Activated CD8-positive, alpha-beta memory T cell treated with anti-CD3 and anti-CD28 coated beads for 24 hours (primary cell): ENCODE measurements around the gene LGALS3.

Experiments
- DNase-seq: peaks from one replicate; pipeline ENCODE4 v3.0.0-alpha.2; 2020

The LGALS3 gene

GRCh38 chr14:55133416-55133815 is 4.4 kb downstream of the LGALS3 start:
- DNase-seq, result no peak

- no peak for DNase-seq
These were observed 7.2 kb downstream of the LGALS3 start for GRCh38 chr14:55136241-55136640.

GRCh38 chr14:55136885-55137786 is 8.1 kb downstream of the LGALS3 start:
- no peak for DNase-seq

- DNase-seq, result no peak
These were observed 9.0 kb downstream of the LGALS3 start for GRCh38 chr14:55138091-55138490.

- DNase-seq, result no peak
These were observed 10.1 kb downstream of the LGALS3 start for GRCh38 chr14:55139141-55139540.

GRCh38 chr14:55139696-55140509 is 10.9 kb downstream of the LGALS3 start:
- no peak for DNase-seq

- DNase-seq, result no peak
These were observed 12.8 kb downstream of the LGALS3 start for GRCh38 chr14:55141825-55142224.

- no peak for DNase-seq
These were observed 13.4 kb downstream of the LGALS3 start for GRCh38 chr14:55142466-55142865.

- no peak for DNase-seq
These were observed 17.4 kb downstream of the LGALS3 start for GRCh38 chr14:55146425-55146824.

- DNase-seq, result no peak
These were observed 22.5 kb downstream of the LGALS3 start for GRCh38 chr14:55151601-55152000.

- no peak for DNase-seq
These were observed 23.2 kb downstream of the LGALS3 start for GRCh38 chr14:55152052-55152753.

- no peak for DNase-seq
These were observed 24.9 kb downstream of the LGALS3 start for GRCh38 chr14:55153951-55154350.

- no peak for DNase-seq
These were observed 28.0 kb downstream of the LGALS3 start for GRCh38 chr14:55157080-55157479.

- DNase-seq, result no peak
These were observed 29.4 kb downstream of the LGALS3 start for GRCh38 chr14:55158412-55158811.

GRCh38 chr14:55160989-55161388 is 31.9 kb downstream of the LGALS3 start:
- no peak for DNase-seq

- DNase-seq, result no peak
These were observed 41.5 kb downstream of the LGALS3 start for GRCh38 chr14:55170526-55170925.

GRCh38 chr14:55180006-55180405 is 51.0 kb downstream of the LGALS3 start:
- no peak for DNase-seq

GRCh38 chr14:55180434-55180833 is 51.4 kb downstream of the LGALS3 start:
- no peak for DNase-seq

- DNase-seq, result no peak
These were observed 59.7 kb downstream of the LGALS3 start for GRCh38 chr14:55188686-55189295.

- DNase-seq, result no peak
These were observed 61.8 kb downstream of the LGALS3 start for GRCh38 chr14:55190906-55191202.

- peak; percentile 89 for DNase-seq
These were observed 62.4 kb downstream of the LGALS3 start, which contains the start of gene DLGAP5 for GRCh38 chr14:55191203-55192053. TSS of gene DLGAP5 (minus strand) at chr14:55191585. CDS start at chr14:55189179, 2,406 bp downstream.

GRCh38 chr14:55192054-55192621 is 63.1 kb downstream of the LGALS3 start:
- DNase-seq, result no peak
